Activated CD8-positive, alpha-beta memory T cell treated with anti-CD3 and anti-CD28 coated beads, Interleukin-2, amount 50 U/mL, for 24 hours (primary cell): ENCODE results near the gene ACSF3.

Source experiments
- DNase-seq: peaks from one replicate; pipeline ENCODE4 v3.0.0-alpha.2; 2020; ENCODE audit errors: extremely low read depth

Gene ACSF3

DNA sequence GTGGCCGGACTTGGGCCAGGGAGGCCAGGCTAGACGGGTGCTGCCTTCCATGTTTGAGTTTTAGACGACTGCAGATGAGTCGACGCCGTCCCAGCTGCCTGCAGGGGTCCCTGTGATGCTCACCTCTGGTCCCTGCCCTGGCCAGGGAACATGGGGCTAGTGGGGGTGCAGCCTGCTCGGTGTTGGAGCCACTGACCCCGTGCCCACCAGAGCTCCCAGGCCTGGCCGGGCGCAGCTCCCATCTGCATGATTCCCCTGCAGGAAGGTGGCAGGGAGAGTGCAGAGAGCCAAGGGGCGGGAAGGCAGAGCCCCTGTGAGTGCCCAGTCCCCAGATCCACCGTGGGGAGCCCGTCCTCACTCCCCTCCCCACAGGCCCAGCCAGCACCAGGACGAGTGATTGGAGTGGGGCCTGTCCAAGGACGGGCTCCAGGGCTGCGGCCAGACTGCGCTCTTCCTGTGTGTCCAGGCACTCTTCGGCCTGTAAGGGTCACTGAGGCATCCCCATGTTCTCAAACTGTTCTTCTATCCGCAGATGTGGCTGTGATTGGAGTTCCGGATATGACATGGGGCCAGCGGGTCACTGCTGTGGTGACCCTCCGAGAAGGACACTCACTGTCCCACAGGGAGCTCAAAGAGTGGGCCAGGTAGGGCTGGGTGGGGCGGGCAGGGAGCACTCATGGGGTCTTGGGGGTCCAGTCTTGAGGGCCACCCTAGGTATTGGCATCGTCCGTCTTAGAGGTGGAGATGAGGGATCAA, 51.9 kb downstream of the ACSF3 start:
- DNase-seq, result no peak

GRCh38 chr16:89146211-89147005, 52.8 kb downstream of the ACSF3 start:
- no peak for DNase-seq

DNA sequence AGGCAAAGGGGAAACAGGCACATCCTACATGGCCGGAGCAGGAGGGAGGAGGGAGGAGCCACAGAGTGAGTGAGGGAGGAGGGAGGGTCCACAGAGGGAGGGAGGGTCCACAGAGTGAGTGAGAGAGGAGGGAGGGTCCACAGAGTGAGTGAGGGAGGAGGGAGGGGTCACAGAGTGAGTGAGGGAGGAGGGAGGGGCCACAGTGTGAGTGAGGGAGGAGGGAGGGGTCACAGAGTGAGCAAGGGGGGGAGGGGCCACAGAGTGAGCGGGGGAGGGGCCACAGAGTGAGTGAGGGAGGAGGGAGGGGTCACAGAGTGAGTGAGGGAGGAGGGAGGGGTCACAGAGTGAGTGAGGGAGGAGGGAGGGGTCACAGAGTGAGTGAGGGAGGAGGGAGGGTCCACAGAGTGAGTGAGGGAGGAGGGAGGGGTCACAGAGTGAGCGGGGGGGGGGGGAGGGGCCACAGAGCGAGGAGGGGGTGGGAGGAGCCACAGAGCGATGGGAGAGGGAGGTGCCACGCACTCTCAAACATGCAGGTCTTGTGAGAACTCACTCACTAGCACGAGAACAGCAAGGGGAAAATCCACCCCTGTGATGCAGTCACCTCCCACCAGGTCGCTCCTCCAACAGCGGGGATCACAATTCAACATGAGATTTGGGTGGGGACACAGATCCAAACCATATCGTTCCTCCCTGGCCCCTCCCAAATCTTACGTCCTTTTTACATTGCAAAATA, 53.6 kb downstream of the ACSF3 start:
- no peak for DNase-seq

DNA sequence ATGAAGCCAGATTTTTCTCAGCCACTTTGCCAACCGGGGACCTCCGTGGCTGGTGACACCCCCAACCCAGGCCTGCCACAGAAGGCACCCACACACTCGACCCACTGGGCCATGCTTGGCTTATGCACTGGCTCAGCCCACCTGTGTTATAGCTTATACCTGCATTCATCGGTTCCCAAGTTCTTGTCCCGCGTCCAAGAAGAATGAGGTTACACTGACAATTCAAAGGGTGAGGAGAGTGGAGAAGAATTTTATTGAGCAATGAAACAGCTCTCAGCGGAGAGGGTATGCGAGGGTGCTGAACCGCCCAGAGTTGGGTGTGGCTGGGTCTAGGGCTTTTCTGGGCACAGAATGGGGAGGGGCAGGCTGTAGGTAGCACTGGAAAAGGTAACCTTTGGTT, 55.7 kb downstream of the ACSF3 start:
- no peak for DNase-seq

GRCh38 chr16:89150090-89150835, 56.6 kb downstream of the ACSF3 start:
- DNase-seq, result no peak

DNA sequence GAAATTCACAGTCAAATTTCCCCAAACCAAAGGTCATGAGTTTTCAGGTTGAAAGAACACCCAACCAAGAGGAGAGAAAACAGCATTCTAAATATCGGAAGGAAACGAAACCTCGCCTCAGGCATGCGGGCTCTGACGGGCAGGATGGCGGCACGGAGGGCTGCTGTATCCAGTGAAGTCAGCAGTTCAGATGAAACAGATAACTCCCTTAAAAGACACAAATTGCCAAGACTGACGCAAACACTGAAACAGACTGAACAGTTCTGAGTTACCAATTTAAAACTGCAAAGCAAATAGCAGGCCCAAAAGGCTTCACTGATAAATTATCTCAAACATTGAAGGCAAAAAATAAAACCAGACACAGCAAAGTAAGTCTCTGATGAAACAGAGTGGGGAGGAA, 57.3 kb downstream of the ACSF3 start:
- DNase-seq, result no peak

GRCh38 chr16:89152831-89153700, 59.4 kb downstream of the ACSF3 start:
- DNase-seq, result no peak

DNA sequence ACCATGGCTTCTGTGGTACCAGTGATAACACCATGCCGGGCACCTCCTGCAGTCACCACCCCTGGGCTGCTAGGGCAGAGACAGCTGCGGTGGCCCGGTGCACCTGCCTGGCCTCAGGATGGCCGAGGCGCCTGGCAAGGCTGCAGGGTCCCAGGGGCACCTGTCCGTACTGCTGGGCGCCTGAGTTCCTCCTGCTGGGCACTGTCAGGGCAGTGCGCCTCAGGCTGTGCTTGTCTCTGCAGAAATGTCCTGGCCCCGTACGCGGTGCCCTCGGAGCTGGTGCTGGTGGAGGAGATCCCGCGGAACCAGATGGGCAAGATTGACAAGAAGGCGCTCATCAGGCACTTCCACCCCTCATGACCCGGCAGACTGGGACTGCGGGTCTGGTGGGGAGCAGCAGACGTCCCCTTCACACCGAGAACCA, 60.2 kb downstream of the ACSF3 start:
- no peak for DNase-seq

DNA sequence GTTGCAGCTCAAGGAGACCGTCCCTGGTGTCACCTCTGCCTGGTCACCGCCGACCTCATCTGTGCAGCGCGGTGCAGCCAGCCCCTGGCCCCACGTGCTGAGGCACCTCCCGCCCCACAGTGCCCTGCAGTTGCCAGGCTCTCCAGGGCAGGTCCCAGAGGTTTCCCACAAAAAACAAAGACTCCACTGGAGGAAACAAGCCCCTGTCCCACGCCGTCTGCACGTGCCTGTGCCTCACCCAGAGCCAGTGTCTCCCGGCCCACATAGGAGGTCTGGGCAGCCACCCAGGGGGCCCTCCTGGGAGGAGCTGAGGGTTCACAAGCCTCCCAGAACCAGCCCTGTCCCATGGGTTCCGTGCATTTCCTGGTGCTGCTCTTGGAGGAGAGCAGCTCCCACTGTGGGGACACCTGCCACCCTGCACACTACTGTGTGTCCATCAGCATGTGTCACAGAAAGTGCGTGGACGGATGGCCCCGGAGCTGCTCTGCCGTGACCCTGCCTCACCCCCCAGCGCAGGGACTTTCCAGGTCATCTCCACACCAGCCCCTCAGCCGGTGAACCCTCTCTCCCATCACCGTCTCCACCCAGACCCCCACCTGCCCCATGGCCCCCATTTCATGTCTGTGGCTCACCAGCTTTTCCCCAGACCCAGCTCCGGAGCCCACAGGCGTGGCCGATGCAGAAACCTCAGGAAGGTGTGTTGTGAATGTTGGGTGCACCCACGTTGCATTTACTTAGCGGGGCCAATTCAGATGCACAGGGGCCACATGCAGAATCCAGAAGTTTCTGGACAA, 60.9 kb downstream of the ACSF3 start:
- DNase-seq, result no peak

- no peak for DNase-seq
These were observed 61.6 kb downstream of the ACSF3 start for GRCh38 chr16:89155184-89155679.

- no peak for DNase-seq
These were observed 62.4 kb downstream of the ACSF3 start for GRCh38 chr16:89155851-89156739.

DNA sequence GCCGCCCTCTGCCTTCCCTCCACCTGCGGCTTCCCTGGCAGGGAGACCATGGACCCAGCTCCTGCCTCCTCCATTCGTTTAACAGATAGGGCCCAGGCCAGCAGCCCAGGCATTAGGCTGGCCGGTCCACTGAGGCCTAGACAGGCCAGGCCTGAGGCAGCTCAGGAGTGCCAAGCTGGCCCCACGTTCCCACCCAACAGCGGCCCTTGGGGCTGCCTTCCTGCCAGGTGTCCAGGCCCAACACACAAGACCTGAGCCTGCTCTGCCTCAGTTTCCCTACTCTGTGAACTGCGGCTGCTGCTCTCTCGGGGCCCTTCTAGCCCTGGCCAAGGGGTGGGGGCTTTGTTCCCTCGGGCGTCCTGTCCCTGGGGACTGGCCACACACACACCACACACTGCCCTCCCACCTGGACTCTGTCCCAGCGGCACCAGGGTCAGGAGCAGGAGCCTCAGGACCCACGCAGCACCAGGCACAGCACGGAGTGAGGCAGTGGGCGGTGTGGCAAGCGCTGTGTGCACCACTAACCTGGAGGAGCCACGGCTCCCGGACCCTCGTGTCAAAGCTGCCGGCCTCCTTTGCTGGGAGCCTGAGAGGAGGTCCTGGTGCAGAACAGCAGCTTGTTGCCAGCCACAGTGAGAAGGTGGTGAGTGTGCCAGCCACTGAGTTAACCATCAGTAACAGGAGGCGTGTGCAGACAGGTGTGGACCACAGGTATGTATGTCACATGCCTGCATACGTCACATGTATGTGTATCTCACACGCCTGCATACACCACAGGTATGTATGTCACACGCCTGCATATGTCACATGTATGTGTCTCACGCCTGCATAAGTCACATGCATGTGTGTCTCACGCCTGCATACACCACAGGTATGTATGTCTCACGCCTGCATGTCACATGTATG, 63.3 kb downstream of the ACSF3 start:
- no peak for DNase-seq

DNA sequence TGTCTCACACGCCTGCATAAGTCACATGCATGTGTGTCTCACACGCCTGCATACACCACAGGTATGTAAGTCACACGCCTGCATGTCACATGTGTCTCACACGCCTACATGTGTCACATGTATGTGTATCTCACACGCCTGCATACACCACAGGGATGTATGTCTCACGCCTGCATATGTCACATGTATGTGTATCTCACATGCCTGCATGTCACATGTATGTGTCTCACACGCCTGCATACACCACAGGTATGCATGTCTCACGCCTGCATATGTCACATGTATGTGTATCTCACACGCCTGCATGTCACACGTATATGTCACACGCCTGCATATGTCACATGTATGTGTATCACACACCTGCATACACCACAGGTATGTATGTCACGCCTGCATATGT, 64.1 kb downstream of the ACSF3 start:
- DNase-seq, result no peak

DNA sequence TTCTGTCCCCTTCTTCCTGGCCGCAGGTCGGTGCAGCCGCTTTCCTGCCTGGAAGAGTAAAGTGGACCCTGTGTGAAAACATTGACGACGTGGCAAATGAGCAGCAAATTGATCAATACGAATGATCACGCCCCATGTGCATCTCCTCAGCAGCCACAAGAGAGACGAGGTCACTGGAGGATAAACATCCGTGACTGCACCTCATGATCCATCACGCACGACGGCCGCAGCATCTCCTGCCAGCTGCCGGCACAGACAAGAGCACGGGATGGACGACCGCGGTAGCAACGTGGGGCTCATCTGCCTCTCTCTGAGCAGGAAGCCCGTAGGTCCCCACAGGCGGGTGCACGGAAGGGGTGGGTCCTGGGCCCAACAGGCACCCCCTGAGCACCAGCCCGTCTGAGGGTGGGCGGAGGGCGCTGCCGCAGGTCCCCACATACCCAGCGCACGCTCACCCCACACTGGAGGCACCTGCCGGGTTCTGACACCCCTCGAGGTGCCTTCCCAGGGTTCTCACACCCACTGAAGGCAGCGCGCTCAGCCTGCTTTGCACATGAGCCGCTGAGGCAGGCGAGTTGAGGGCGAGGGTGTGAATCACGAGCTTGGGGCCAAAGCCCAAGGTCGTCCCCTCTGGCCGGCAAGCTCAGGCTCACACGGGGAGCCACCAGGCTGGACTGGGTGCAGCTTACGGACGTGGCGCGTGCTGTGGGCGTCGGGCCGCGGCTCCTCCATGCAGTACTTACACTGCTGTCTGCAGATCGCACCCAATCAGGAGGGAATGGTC, 65.6 kb downstream of the ACSF3 start:
- DNase-seq, result no peak

GRCh38 chr16:89159850-89160354, 66.2 kb downstream of the ACSF3 start:
- DNase-seq, result no peak

DNA sequence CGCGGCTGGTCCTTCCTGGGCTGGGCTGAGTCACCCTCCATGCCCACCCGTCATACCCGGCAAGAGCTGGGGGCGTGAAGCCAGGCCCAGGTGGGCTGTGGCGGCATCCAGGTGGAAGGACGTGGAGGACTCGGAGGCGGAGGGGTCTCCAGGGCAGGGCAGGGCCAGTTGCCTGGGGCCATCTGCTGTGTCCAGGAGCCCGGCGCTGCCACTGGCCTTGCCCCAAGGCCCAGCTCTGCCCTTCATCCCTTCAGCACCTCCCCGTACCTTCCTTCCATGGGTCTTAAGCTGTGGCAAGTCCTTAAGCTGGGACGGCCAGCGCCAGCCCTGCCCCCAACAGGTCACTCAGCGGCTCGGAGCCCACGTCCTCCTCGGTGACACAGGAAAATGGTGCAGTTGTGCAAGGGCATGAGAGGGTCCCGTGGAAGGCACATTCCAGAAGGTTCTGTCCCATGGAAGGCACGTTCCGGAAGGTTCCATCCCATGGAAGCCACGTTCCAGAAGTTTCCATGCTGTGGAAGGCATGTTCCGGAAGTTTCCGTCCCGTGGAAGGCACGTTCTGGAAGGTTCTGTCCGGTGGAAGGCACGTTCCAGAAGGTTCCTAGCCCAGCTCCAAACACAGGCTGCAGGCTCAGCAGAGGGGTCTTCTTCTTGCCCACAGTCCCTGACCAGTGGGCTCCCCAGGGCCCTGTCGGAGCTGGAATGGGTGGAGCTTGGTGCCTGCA, 67.5 kb downstream of the ACSF3 start:
- no peak for DNase-seq
